Lower lobe of right lung (tissue), 2 donors: ENCODE results near the gene TGFBI. TPM values are rescaled to one million over a fixed set of nuclear protein-coding genes. Genes with fewer than 3 reads are reported as not detected.

Experiments
- ATAC-seq, 2 donors: fragments of 200-7000 bp; cut with Tn5 transposase; one replicate each; pipeline ENCODE4 v1.9.1; 2020 to 2022; ENCODE audit warnings: mild to moderate bottlenecking in 2 of 2, moderate library complexity in 2 of 2
- DNase-seq: peaks from one replicate; pipeline ENCODE4 v3.0.0-alpha.2; 2020
- H3K27ac ChIP-seq: fragments of 200-600 bp; one replicate; pipeline ENCODE4 v1.8.0; 2022
- H3K27me3 ChIP-seq: fragments of 200-600 bp; one replicate; pipeline ENCODE4 v1.8.0; 2022; ENCODE audit warnings: low read depth
- H3K36me3 ChIP-seq: fragments of 200-600 bp; one replicate; pipeline ENCODE4 v1.8.0; 2022; ENCODE audit warnings: mild to moderate bottlenecking
- H3K4me1 ChIP-seq: fragments of 200-600 bp; one replicate; pipeline ENCODE4 v1.8.0; 2022
- H3K4me3 ChIP-seq: fragments of 200-600 bp; one replicate; pipeline ENCODE4 v1.8.0; 2022; ENCODE audit warnings: mild to moderate bottlenecking
- H3K9me3 ChIP-seq: fragments of 200-600 bp; one replicate; pipeline ENCODE4 v1.8.0; 2022
- intact Hi-C: fragments of 100-400 bp; cut with DNase I; formaldehyde crosslinking; loops from one replicate; pipeline ENCODE4 v1.11.0; 2022
- total RNA-seq: library from RNA; stranded (reverse); fragmentation: NEBNext Ultra II Directional; extraction: Animal tissue kit (Norgen Biotek cat#: 25700); gene quantifications from one replicate; pipeline ENCODE4 v1.2.1, GENCODE V29; 2021
- TF ChIP-seq, protein P1 (sequence below): fragments of 200-600 bp; IDR thresholded peaks from one replicate; pipeline ENCODE4 v1.8.0; 2022; ENCODE audit warnings: antibody characterized with exemption, mild to moderate bottlenecking
- donor health status: DM: no; HTN: yes; CAD: no; lungs with severe emphysema.

TGFBI gene
- total RNA-seq, 1 donor from 2014 or later, result 140 TPM

GRCh38 chr5:135991429-135991828 is 37.4 kb upstream of the TGFBI start:
- Histone ChIP-seq H3K9me3 (no peaks in the 10 kb centered on the region), H3K27me3 (no peaks in the 10 kb centered on the region), H3K4me3 (no peak overlapping the region), H3K36me3 (no peaks in the 10 kb centered on the region), H3K27ac (no peak overlapping the region), H3K4me1 (no peaks in the 10 kb centered on the region)
- ATAC-seq (no peak), DNase-seq (no peak)
- intact Hi-C loops, result no loop called here
- TF ChIP-seq, protein P1, sequence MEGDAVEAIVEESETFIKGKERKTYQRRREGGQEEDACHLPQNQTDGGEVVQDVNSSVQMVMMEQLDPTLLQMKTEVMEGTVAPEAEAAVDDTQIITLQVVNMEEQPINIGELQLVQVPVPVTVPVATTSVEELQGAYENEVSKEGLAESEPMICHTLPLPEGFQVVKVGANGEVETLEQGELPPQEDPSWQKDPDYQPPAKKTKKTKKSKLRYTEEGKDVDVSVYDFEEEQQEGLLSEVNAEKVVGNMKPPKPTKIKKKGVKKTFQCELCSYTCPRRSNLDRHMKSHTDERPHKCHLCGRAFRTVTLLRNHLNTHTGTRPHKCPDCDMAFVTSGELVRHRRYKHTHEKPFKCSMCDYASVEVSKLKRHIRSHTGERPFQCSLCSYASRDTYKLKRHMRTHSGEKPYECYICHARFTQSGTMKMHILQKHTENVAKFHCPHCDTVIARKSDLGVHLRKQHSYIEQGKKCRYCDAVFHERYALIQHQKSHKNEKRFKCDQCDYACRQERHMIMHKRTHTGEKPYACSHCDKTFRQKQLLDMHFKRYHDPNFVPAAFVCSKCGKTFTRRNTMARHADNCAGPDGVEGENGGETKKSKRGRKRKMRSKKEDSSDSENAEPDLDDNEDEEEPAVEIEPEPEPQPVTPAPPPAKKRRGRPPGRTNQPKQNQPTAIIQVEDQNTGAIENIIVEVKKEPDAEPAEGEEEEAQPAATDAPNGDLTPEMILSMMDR, result no peak

GRCh38 chr5:135993335-135993879 is 35.4 kb upstream of the TGFBI start:
- no peaks in the 10 kb centered on the region for H3K36me3 ChIP-seq
- no peak for DNase-seq
- TF ChIP-seq, protein P1, result no peak
- H3K4me1 ChIP-seq, result no peaks in the 10 kb centered on the region
- ATAC-seq, result no peak
- no peak overlapping the region for H3K4me3 ChIP-seq
- intact Hi-C loops, result no loop called here
- H3K27ac ChIP-seq, result no peak overlapping the region
- no peaks in the 10 kb centered on the region for H3K9me3 ChIP-seq
- no peaks in the 10 kb centered on the region for H3K27me3 ChIP-seq

GRCh38 chr5:135993880-135994636 is 34.7 kb upstream of the TGFBI start:
- ATAC-seq, result no peak
- Histone ChIP-seq H3K27me3 (no peaks in the 10 kb centered on the region), H3K27ac (no peak overlapping the region)

DNA sequence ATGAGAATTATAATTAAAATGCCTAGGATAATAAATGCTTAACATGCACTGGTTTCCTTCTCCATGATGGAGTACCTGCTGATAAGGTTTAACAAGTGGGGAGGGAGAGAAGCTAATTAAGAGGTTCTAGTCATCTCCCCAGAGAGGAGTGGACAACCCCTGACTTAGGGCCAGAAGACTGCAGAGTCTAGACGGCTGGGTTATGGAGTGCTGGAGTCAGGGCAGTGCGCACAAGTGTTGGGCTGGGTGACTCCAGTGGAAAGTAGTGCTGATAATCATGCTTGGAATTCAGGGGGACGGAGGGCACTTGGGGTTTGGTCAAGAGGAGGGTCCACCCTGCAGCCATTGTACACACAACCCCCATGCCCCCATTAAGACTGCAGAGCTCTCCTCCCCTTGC is 32.8 kb upstream of the TGFBI start:
- TF ChIP-seq, protein P1, result no peak
- Histone ChIP-seq H3K36me3 (no peaks in the 10 kb centered on the region), H3K27me3 (no peaks in the 10 kb centered on the region), H3K9me3 (no peaks in the 10 kb centered on the region), H3K4me1 (peaks cover 17% of the 10 kb centered on the region), H3K27ac (no peak overlapping the region), H3K4me3 (no peak overlapping the region)
- DNase-seq (no peak), ATAC-seq (no peak)
- intact Hi-C loops, result no loop called here

More at GRCh38 chr5:135993880-135994636, 34.7 kb upstream of the TGFBI start:
- no peaks in the 10 kb centered on the region for H3K9me3 ChIP-seq
- DNase-seq, result no peak
- no peaks in the 10 kb centered on the region for H3K36me3 ChIP-seq
- TF ChIP-seq, protein P1, result no peak
- H3K4me3 ChIP-seq, result no peak overlapping the region
- intact Hi-C loops, result no loop called here
- H3K4me1 ChIP-seq, result peaks cover 3% of the 10 kb centered on the region

- H3K27me3 ChIP-seq, result no peaks in the 10 kb centered on the region
- H3K9me3 ChIP-seq, result no peaks in the 10 kb centered on the region
- DNase-seq (no peak), ATAC-seq (no peak)
- intact Hi-C loops, result no loop called here
- H3K4me1 ChIP-seq, result peaks cover 23% of the 10 kb centered on the region
- no peak overlapping the region for H3K4me3 ChIP-seq
- TF ChIP-seq, protein P1, result no peak
- H3K27ac ChIP-seq, result no peak overlapping the region
- H3K36me3 ChIP-seq, result no peaks in the 10 kb centered on the region
Measured at GRCh38 chr5:135996611-135997010, 32.2 kb upstream of the TGFBI start.
